ENCODE measurements around the gene LYSMD2. TPM values are rescaled to one million over a fixed set of nuclear protein-coding genes. Genes with fewer than 3 reads are reported as not detected.

The LYSMD2 gene
- total and polyA plus RNA-seq, 2 experiments from 2014 or later = 5.4 to 5.9 TPM

- no peak for TF ChIP-seq ZNF462 (CRISPR knock-in tag; IDR thresholded peaks at IDR 0.05)
- TF ChIP-seq EZH2phosphoT487 (IDR thresholded peaks at IDR 0.05; ENCODE audit: unreplicated experiment) = no peak
- no peak for TF ChIP-seq STAT1 (IDR thresholded peaks at IDR 0.05; ENCODE audit: unreplicated experiment)
- no peak for TF ChIP-seq NANOG (IDR thresholded peaks at IDR 0.05; ENCODE audit: borderline replicate concordance)
Measured at GRCh38 chr15:51774916-51775315, 37.5 kb upstream of the LYSMD2 start (continued).

- no peak overlapping the region for H3K27ac ChIP-seq (ENCODE audit: low read depth)
- Mint-ChIP-seq H3K27ac (no peak overlapping the region), H3K4me3 (no peak overlapping the region), H3K36me3 (ENCODE audit: low read depth) (no peaks in the 10 kb centered on the region; the same call in 1 of the 3 replicates), H3K4me1 (peaks cover 10% of the 10 kb centered on the region; the same call in 2 of the 3 replicates), H3K9me3 (no peaks in the 10 kb centered on the region), H3K27me3 (ENCODE audit: insufficient read depth, low read depth, poor library complexity) (peaks cover 5% of the 10 kb centered on the region)
- no peaks in the 10 kb centered on the region for H3K9me2 ChIP-seq (ENCODE audit: insufficient read depth)
- H4K20me1 ChIP-seq (replicated peaks; ENCODE audit: insufficient read depth) = no peaks in the 10 kb centered on the region
- H3K27me3 ChIP-seq (ENCODE audit: insufficient read depth) = no peaks in the 10 kb centered on the region
- H3K36me3 ChIP-seq (ENCODE audit: insufficient read depth) = no peaks in the 10 kb centered on the region
- ATAC-seq = no peak
- H3K4me1 ChIP-seq (ENCODE audit: insufficient read depth) = peaks cover 8% of the 10 kb centered on the region; the same call in 1 of the 2 replicates
- no peak overlapping the region for H2AFZ ChIP-seq
- H3K4me3 ChIP-seq = no peak overlapping the region
- no peak for DNase-seq (ENCODE audit: low spot score)
- H3F3A ChIP-seq (replicated peaks; ENCODE audit: low read depth) = no peaks in the 10 kb centered on the region
- H3K4me2 ChIP-seq = no peak overlapping the region
- no peaks in the 10 kb centered on the region for H3K79me2 ChIP-seq (replicated peaks; ENCODE audit: insufficient read depth)
- TF ChIP-seq JUNB (IDR thresholded peaks at IDR 0.05; ENCODE audit: unreplicated experiment) = no peak
- TF ChIP-seq STAT1 (IDR thresholded peaks at IDR 0.05; ENCODE audit: unreplicated experiment) = no peak
- no peak for TF ChIP-seq REST (IDR thresholded peaks at IDR 0.05; ENCODE audit: unreplicated experiment)
- TF ChIP-seq NANOG (IDR thresholded peaks at IDR 0.05; ENCODE audit: borderline replicate concordance) = no peak
- TF ChIP-seq ETS1 (IDR thresholded peaks at IDR 0.05) = no peak
Measured at GRCh38 chr15:51771773-51772172, 34.3 kb upstream of the LYSMD2 start.
